ENCODE measurements around the gene ANGPTL4. TPM values are rescaled to one million over a fixed set of nuclear protein-coding genes. Genes with fewer than 3 reads are reported as not detected.
"Not testable (repeated sequence)": the region's sequence is repeated elsewhere in the genome, so short reads cannot be mapped to it uniquely, and the experiment has no call there.

The ANGPTL4 gene
- total and polyA plus RNA-seq, 2 donors (not counting 1 experiment from before 2014, with no cell fraction given) = 1.7 to 6.6 TPM

DNA sequence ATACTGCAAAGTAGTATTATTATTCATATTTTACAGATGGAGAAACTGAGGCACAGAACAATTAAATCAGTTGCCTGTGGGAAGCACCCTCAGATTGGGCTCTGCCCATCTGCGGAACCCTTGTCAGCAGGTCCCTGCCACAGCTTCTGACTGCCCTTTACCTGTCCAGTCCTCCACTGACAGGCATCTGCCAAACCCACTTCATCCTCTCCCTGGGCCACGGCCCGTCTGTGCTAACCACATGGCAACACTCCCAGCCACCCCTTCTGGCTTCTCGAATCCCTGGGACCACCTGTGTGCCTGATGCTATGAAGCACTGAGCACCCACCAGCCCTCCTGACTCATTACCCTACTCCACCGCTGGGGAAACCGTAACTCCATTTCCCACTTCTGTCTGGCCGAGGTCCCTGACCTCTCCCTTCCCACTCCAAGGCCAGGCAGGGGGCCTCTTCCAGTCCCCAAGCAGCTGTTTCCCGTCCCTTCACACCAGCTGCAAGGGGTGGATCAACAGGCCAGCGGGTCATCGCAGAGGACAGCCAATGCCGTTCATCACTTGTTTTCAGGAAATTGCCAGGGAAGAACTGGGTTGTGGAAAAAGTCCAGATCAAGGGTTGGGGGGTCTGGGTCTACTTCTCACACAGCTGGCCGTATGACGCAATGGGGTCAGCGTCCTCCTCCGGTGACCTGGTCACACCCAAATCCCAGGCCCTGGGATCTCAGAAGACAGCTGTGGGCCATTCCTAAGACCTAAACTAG lies 23.4 kb upstream of the ANGPTL4 start:
- peaks cover 11% of the 10 kb centered on the region for H3K27me3 ChIP-seq (ENCODE audit: control insufficient read depth, insufficient read depth, low read length)
- H2AFZ ChIP-seq (ENCODE audit: low read length) = no peak overlapping the region
- no peaks in the 10 kb centered on the region for H3K9me3 ChIP-seq (ENCODE audit: control insufficient read depth, insufficient read depth, low read depth, low read length)
- H3K4me3 ChIP-seq (replicated peaks in 1 of 4; ENCODE audit: control extremely low read depth in 1 of 4, insufficient read depth in 1 of 4, low read depth in 3 of 4, low read length in 4 of 4) = no peak overlapping the region
- no peaks in the 10 kb centered on the region for H3K36me3 ChIP-seq (ENCODE audit: control insufficient read depth, insufficient read depth, low read length)
- no peaks in the 10 kb centered on the region for H4K20me1 ChIP-seq (ENCODE audit: control insufficient read depth, extremely low read depth, insufficient read depth, low read length)
- H3K27ac ChIP-seq (ENCODE audit: insufficient read depth, low read length) = no peak overlapping the region
- H3K79me2 ChIP-seq (ENCODE audit: control insufficient read depth, insufficient read depth, low read length) = no peaks in the 10 kb centered on the region
- H3K9ac ChIP-seq (ENCODE audit: insufficient read depth, low read length) = no peak overlapping the region
- peak overlapping the region; percentile 5 for H3K4me2 ChIP-seq (ENCODE audit: extremely low read depth, insufficient read depth, low read length)
- peaks cover 3% of the 10 kb centered on the region for H3K4me1 ChIP-seq (ENCODE audit: control insufficient read depth, extremely low read depth, insufficient read depth, low read length)
- TF ChIP-seq EZH2 (IDR thresholded peaks at IDR 0.05; ENCODE audit: low read length, missing control alignments) = no peak
- TF ChIP-seq, protein P1, sequence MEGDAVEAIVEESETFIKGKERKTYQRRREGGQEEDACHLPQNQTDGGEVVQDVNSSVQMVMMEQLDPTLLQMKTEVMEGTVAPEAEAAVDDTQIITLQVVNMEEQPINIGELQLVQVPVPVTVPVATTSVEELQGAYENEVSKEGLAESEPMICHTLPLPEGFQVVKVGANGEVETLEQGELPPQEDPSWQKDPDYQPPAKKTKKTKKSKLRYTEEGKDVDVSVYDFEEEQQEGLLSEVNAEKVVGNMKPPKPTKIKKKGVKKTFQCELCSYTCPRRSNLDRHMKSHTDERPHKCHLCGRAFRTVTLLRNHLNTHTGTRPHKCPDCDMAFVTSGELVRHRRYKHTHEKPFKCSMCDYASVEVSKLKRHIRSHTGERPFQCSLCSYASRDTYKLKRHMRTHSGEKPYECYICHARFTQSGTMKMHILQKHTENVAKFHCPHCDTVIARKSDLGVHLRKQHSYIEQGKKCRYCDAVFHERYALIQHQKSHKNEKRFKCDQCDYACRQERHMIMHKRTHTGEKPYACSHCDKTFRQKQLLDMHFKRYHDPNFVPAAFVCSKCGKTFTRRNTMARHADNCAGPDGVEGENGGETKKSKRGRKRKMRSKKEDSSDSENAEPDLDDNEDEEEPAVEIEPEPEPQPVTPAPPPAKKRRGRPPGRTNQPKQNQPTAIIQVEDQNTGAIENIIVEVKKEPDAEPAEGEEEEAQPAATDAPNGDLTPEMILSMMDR (conservative IDR thresholded peaks at IDR 0.05 in 1 of 2, IDR thresholded peaks at IDR 0.05 in 1 of 2; ENCODE audit: low read depth in 1 of 2, low read length in 2 of 2) = peak; percentile 6 to 37
- peak in 1 of 2 donors; percentile 91 for DNase-seq (ENCODE audit: low read depth in 2 of 2)

DNA sequence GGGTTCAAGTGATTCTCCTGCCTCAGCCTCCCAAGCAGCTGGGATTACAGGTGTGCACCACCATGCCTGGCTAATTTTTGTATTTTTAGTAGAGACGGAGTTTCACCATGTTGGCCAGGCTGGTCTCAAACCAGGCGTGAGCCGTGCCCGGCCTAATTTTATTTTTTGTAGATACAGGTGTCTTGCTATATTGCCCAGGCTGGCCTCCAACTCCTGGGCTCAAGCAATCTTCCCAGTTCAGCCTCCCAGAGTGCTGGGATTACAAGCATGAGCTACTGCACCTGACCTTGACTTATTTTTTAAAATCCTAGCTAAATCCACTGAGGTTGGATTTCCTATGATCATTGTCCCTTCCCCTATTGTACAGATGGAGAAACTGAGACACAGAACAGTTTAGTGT lies 22.5 kb upstream of the ANGPTL4 start:
- not testable (repeated sequence) for H2AFZ ChIP-seq (ENCODE audit: low read length); H3K9ac ChIP-seq (ENCODE audit: insufficient read depth, low read length); H3K9me3 ChIP-seq (ENCODE audit: control insufficient read depth, insufficient read depth, low read depth, low read length); H4K20me1 ChIP-seq (ENCODE audit: control insufficient read depth, extremely low read depth, insufficient read depth, low read length); H3K36me3 ChIP-seq (ENCODE audit: control insufficient read depth, insufficient read depth, low read length); H3K4me2 ChIP-seq (ENCODE audit: extremely low read depth, insufficient read depth, low read length); H3K4me3 ChIP-seq (replicated peaks in 1 of 4; ENCODE audit: control extremely low read depth in 1 of 4, insufficient read depth in 1 of 4, low read depth in 3 of 4, low read length in 4 of 4); H3K4me1 ChIP-seq (ENCODE audit: control insufficient read depth, extremely low read depth, insufficient read depth, low read length); DNase-seq (ENCODE audit: low read depth in 2 of 2); H3K27ac ChIP-seq (ENCODE audit: insufficient read depth, low read length); H3K79me2 ChIP-seq (ENCODE audit: control insufficient read depth, insufficient read depth, low read length)
- peaks cover 11% of the 10 kb centered on the region for H3K27me3 ChIP-seq (ENCODE audit: control insufficient read depth, insufficient read depth, low read length)

DNA sequence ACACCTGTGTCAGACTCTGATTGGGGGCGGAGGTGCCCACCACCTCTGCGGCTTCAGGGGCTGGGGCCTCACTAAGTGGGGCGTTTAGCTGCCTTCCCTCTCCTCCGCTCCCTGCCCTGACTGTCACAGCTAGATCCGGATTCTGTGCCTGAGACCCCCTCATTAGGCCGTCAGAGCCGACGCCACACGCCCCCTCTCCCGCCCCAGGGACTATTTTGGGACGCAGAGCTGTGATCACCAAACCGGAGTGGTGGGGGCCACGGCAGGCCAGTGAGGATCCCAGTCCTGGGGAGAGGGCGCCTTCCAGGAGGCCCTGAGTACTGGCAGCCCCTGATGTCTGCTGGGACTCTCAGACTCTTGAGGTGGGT lies 21.7 kb upstream of the ANGPTL4 start:
- no peak overlapping the region for H3K9ac ChIP-seq (ENCODE audit: insufficient read depth, low read length)
- no peak overlapping the region for H2AFZ ChIP-seq (ENCODE audit: low read length)
- no peak for TF ChIP-seq EZH2 (IDR thresholded peaks at IDR 0.05; ENCODE audit: low read length, missing control alignments)
- TF ChIP-seq, protein P1 (conservative IDR thresholded peaks at IDR 0.05 in 1 of 2, IDR thresholded peaks at IDR 0.05 in 1 of 2; ENCODE audit: low read depth in 1 of 2, low read length in 2 of 2) = no peak

More for the DNA sequence above, 21.7 kb upstream of the ANGPTL4 start:
- Histone ChIP-seq H3K4me1 (ENCODE audit: control insufficient read depth, extremely low read depth, insufficient read depth, low read length) (peaks cover 3% of the 10 kb centered on the region), H3K79me2 (ENCODE audit: control insufficient read depth, insufficient read depth, low read length) (no peaks in the 10 kb centered on the region), H4K20me1 (ENCODE audit: control insufficient read depth, extremely low read depth, insufficient read depth, low read length) (no peaks in the 10 kb centered on the region), H3K4me3 (replicated peaks in 1 of 4; ENCODE audit: control extremely low read depth in 1 of 4, insufficient read depth in 1 of 4, low read depth in 3 of 4, low read length in 4 of 4) (no peak overlapping the region), H3K27ac (ENCODE audit: insufficient read depth, low read length) (no peak overlapping the region), H3K4me2 (ENCODE audit: extremely low read depth, insufficient read depth, low read length) (no peak overlapping the region), H3K9me3 (ENCODE audit: control insufficient read depth, insufficient read depth, low read depth, low read length) (no peaks in the 10 kb centered on the region), H3K36me3 (ENCODE audit: control insufficient read depth, insufficient read depth, low read length) (no peaks in the 10 kb centered on the region), H3K27me3 (ENCODE audit: control insufficient read depth, insufficient read depth, low read length) (peaks cover 11% of the 10 kb centered on the region)
- DNase-seq (ENCODE audit: low read depth in 2 of 2) = no peak
